ENCODE results near the gene MTHFS.

DNA sequence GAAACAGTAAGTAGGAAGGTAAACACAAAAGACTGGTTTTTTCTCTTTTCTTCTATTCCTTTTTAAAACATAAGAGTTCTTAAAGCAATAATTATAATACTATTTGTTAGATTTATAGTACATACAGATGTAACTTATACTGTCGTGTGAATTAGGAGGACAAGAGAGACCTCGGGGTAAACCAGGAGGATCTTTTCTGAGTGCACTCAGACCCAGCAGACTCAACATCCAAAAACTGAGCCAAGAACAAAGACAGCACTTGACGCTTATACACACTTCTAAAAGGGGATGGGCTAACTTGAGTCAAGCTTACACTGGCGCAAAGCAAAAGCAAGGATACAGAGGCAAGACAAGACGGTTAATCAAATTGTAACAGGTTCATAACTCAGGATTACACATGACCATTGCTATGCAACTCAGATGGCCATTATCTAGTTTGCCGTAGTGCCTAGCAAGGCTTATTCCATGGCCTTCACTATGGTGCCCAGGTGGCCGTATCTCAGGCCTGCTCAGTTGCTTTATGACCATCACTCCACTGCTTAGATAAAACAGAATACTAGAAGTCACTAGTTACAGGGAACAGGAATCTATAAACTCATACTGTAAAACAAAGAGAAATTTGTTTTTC is 18.6 kb downstream of the MTHFS start:
- TF ChIP-seq, protein P1, sequence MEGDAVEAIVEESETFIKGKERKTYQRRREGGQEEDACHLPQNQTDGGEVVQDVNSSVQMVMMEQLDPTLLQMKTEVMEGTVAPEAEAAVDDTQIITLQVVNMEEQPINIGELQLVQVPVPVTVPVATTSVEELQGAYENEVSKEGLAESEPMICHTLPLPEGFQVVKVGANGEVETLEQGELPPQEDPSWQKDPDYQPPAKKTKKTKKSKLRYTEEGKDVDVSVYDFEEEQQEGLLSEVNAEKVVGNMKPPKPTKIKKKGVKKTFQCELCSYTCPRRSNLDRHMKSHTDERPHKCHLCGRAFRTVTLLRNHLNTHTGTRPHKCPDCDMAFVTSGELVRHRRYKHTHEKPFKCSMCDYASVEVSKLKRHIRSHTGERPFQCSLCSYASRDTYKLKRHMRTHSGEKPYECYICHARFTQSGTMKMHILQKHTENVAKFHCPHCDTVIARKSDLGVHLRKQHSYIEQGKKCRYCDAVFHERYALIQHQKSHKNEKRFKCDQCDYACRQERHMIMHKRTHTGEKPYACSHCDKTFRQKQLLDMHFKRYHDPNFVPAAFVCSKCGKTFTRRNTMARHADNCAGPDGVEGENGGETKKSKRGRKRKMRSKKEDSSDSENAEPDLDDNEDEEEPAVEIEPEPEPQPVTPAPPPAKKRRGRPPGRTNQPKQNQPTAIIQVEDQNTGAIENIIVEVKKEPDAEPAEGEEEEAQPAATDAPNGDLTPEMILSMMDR (IDR thresholded peaks at IDR 0.05) = no peak
- TF ChIP-seq POLR2AphosphoS5 (IDR thresholded peaks at IDR 0.05) = no peak
